GM12873 (cell line): ENCODE measurements around the gene DMKN.

Experiments
- TF ChIP-seq, protein P1 (sequence below): IDR thresholded peaks from 2 replicates; pipeline ENCODE4 v1.5.1; 2012; ENCODE audit warnings: low read depth, mild to moderate bottlenecking, moderate library complexity, low read length, control low read depth; ENCODE audit not compliant: insufficient read depth; ENCODE audit errors: missing control alignments

The DMKN gene

DNA sequence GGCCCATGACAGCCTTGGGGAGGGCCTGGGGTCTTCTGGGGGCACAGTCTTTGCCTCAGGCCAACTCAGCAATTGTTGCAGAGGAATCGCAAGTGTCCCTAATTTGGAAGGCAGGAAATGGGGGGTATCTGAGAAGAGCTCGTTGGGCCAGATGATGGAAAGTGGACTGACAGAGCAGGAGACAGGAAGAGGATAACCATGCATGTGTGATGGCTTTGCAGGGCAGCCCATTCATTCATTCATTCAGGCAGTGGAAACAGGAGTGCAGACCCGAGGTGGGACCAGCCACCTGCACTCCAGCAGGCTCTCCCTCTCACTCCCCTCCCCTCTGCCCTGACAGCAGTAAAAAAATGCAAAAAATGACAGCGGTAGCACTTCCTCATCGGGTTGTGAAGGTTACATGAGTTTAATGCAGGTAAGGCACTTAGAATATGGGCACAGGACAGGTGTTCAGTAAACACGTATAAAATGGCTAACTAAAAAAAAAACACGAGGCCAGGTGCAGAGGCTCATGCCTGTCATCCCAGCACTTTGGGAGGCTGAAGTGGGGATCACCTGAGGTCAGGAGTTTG is 27.0 kb upstream of the DMKN start:
- TF ChIP-seq, protein P1, sequence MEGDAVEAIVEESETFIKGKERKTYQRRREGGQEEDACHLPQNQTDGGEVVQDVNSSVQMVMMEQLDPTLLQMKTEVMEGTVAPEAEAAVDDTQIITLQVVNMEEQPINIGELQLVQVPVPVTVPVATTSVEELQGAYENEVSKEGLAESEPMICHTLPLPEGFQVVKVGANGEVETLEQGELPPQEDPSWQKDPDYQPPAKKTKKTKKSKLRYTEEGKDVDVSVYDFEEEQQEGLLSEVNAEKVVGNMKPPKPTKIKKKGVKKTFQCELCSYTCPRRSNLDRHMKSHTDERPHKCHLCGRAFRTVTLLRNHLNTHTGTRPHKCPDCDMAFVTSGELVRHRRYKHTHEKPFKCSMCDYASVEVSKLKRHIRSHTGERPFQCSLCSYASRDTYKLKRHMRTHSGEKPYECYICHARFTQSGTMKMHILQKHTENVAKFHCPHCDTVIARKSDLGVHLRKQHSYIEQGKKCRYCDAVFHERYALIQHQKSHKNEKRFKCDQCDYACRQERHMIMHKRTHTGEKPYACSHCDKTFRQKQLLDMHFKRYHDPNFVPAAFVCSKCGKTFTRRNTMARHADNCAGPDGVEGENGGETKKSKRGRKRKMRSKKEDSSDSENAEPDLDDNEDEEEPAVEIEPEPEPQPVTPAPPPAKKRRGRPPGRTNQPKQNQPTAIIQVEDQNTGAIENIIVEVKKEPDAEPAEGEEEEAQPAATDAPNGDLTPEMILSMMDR = no peak

DNA sequence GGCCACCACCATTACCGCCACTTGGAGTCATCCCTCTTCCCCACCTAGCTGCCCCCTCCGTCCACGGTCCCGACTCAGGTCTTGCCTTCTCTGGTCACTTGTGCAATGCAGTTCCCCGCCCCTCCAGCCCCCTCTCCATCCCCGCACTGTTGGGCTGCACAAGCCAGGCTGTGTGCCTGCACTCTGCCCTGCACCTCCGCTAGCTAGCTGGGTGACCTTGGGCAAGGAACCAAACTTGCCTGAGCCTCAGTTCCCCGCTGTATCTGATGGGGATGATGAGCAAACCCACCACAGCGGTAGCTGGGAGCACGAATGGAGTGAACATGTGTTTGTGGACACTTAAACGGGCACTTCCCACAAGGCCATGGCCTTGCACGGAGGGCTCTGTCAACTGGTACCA is 26.4 kb upstream of the DMKN start:
- TF ChIP-seq, protein P1 = no peak

DNA sequence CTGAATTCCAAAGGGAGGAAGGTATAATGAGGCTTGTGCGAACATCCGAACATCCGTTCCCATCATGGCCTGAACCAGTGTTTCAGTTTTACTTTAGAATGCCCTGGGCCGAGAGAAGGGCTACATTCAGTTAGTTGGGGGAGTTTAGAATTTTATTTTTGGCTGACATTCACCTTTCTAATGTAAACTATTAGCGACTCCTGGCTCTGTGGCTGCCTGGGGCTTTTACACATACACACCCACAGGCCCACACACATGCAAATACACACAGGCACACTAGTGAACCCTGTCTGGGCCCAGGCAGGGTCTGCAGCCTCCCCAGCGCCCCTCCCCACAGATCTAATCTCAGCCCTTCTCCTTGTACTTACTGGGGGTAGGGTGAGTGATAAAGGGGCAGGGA is 25.9 kb upstream of the DMKN start:
- TF ChIP-seq, protein P1 = no peak

DNA sequence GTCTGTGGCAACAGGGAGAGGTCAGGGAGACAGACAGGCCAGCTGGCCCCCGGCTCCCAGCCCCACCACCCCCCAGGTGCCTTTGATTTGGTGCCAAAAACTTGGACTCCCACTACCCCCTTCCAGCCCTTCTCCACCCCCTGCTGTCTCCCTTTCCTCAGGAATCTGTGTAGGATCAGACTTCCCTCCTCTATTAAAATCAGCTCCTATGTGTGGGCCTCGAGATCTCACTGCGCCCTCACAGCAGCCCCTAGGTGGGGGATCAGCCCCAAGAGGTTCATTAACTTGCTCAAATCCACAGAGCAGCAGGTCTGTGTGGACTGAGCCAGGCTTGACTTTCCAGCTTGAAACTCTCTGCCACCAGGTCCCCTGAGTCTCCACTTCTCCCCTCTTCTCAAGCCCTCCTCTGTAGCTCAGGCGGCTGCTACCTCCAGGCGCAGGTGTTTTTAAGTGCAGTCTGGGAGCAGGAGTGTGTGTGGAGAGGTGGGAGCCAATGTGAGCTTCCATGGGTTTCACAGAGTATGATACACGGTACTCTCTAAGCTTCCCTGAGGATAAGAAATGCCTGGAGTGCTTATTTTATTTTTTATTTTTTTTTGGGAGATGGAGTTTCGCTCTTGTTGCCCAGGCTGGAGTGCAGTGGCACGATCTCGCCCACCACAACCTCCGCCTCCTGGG is 21.5 kb upstream of the DMKN start:
- TF ChIP-seq, protein P1 = no peak

DNA sequence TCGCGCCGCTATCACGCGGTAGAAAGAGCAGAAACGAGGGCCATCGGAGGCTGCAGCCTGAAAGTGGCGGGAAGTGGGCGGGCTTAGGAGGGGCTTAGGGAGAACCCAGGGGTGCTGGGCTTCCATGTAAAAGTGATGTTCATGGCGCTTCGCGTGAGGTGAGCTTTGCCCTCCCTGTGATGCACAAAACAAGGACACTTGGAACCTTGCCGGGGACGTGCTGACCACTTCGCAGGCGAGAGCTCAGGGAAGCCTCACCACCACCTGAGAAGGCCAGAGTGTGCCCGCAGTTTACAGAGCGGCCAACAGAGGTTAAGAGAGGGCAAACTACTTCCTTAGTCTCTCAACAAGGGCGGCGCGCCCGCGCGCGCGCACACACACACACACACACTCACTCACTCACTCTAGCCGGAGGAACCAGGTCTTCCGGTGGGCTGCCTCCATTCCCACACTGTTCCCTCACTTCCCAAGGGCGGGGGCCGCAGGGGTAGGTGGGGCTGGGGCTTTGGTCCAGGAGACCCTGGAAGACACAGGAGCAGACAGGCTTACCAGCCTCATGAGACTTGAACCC is 20.5 kb upstream of the DMKN start:
- TF ChIP-seq, protein P1 = peak; percentile 16

DNA sequence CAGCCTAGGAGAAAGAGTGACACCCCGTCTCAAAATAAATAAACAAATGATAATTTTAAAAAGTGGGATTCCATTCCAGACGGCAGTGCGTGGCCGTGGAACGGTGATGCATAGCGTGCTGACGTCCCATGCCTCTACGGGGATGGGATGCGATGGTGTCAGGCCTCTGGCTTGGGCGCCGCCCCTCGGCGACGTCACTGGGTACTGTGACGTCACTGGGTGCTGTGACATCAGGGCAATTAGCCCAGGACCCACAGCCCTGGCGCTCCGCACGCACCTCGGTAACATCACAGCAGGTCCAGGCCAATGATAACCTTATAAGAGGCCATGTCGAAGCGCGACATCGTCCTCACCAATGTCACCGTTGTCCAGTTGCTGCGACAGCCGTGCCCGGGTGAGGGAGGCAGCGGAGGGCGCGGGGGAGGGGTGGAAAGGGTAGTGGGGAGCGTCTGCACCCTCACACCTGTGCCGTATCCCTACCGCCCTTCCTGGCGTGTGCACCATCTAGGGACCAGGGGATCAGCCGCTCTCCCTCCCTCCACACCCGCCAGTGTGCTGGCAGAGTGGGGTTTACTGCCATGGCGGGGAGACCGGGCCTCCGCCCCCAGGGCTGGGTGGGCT is 19.9 kb upstream of the DMKN start, which contains the start of gene GAPDHS:
GAPDHS (plus strand) TSS at position 256 of the 621 bp plus-strand sequence; CDS start at position 328, 72 bp downstream.
- TF ChIP-seq, protein P1 = no peak

DNA sequence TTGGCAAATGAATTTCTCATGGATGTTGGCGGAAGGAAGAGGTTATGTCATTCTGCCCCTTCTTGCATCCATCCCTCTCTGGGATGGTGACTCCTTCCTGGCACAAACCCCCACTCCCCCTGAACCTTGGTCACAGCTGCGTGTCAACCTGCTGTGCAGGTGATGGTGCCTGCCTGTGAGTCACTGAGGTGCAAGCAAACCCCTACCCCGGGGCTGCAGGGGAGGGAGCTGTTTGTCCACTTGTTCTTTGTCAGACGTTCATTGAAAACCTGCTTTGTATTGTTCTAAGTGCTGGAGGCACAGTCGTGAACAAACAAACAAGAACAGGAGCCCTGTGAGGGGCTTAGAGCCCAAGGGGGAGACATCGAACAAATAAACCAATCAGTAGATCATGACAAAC is 17.8 kb upstream of the DMKN start:
- TF ChIP-seq, protein P1 = no peak
